GM21381 (cell line): ENCODE measurements around the gene LAMB4.
"Not testable (repeated sequence)": the region's sequence is repeated elsewhere in the genome, so short reads cannot be mapped to it uniquely, and the experiment has no call there.

Source experiments
- ATAC-seq: cut with Tn5 transposase; IDR thresholded peaks from one replicate; pipeline ENCODE4 v1.9.1; 2021; ENCODE audit warnings: mild to moderate bottlenecking, moderate library complexity; ENCODE audit not compliant: unreplicated experiment

Gene LAMB4

GRCh38 chr7:108051454-108051853 is 78.7 kb downstream of the LAMB4 start:
- ATAC-seq, result no peak

DNA sequence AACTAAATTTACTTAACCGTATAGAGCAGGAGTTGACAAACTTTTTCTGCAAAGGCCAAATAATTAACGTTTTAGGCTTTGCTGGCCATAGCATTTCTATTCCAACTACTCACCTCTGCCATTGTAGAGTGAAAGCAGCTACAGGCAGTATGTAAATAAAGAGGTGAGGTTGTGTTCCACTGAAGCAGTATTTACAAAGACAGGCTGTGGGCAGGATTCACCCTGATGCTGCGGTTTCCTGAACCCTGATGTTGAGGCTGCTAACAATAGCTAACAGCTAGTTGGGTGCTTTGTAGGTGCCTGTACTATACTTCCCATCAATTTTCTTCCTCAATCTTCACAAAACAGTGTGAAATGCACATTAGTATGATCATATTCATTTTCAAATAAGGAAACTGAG is 80.2 kb downstream of the LAMB4 start:
- no peak for ATAC-seq

- ATAC-seq, result no peak
These were observed 81.7 kb downstream of the LAMB4 start for GRCh38 chr7:108048422-108048821.

- ATAC-seq, result no peak
These were observed 83.1 kb downstream of the LAMB4 start for GRCh38 chr7:108046952-108047506.

DNA sequence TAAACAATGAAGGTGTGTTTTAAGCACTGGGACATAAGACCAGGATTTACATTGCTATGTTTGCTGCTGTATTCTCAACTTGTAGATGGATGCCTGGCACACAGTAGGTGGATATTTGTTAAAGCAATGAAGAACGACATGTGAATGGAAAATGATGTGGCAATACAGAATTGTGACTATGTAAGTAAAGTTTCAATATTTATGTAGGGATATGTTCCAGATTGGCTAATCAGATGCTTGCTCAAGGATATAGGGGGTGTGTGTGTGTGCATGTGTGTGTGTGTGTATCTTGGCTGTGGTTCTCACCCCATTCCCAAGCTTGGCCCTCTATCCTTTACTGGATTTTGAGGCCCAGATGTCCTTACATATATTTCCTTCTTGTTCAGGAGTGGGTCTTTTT is 84.5 kb downstream of the LAMB4 start:
- ATAC-seq, result no peak

GRCh38 chr7:108045154-108045553 is 85.0 kb downstream of the LAMB4 start:
- ATAC-seq, result no peak

GRCh38 chr7:108044345-108044744 is 85.8 kb downstream of the LAMB4 start:
- ATAC-seq, result no peak

DNA sequence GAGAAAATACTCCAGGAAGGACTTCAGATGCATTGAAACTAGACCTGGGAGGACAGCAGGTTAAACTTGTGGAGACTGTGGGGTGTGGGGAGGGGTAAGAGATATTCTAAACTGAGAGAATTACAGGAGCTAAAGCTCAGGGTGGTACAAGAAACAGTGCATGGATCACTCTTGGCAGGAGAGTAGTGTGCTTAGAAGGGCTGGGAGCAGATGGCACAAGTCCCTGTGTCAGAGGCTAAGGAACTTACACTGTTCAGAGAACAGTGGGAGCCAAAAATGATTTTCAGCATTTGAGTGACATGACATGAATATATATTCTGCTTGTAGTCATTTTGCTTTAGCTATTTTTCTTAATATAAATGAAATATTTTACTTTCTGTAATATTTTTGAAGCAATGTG is 91.2 kb downstream of the LAMB4 start:
- ATAC-seq, result no peak

- no peak for ATAC-seq
These were observed 92.4 kb downstream of the LAMB4 start for GRCh38 chr7:108037741-108038140.

GRCh38 chr7:108037140-108037539 is 93.0 kb downstream of the LAMB4 start:
- ATAC-seq, result no peak

DNA sequence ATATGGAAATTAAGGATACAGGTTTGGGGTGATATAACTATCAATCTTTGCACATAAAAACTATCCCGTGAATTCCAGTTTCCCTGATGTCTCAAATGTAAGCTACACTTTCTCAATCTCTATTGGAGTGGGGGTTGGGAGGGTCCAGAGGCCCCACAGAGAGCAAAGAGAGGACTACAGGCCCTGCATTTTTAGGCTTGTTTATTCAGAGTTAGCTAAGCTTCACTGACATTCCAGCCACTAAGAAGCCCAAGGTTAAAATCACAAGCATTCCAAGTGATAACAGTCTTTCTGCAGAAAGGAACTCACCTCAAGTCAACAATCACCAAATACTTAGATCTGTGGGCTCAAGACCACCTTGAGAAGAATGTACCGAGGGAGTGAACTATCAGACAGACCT is 95.6 kb downstream of the LAMB4 start:
- ATAC-seq, result no peak

DNA sequence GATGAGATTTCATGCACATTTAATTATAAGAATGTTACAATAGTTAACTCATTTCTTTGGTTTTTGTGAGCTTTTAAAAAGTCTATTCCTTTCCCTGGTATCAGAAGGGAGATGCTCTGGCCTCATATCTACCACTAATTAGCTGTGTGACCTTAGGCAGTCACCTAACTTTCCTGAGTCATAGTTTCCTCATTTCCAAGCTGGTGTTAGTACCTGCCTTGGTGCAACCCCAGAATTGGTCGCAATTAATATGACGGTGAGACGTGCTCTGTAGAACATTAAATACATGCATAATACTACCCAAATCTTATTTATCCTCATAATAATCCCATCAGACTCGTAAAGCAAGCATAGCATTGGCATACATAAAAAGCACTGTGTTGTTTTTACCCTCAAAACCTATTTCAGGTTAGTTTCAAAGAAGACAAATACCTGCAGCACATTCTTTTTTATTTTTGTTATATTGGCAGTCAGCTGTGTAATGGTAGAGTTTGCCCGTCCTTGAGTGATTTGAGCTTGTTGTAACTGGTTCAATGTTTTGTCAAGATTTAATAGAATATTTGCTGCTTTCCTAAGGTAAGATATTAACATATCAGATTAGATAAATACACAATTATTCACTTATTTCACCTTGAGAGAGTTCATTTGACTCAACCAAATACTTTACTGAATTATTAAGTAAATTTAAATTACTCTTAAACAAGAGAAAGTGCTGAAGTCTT is 96.2 kb downstream of the LAMB4 start:
- ATAC-seq, result no peak

- not testable (repeated sequence) for ATAC-seq
These were observed 96.9 kb downstream of the LAMB4 start for GRCh38 chr7:108033309-108033708.

GRCh38 chr7:108030516-108030915 is 99.6 kb downstream of the LAMB4 start:
- no peak for ATAC-seq

GRCh38 chr7:108029034-108029433 is 101.1 kb downstream of the LAMB4 start:
- ATAC-seq, result no peak

DNA sequence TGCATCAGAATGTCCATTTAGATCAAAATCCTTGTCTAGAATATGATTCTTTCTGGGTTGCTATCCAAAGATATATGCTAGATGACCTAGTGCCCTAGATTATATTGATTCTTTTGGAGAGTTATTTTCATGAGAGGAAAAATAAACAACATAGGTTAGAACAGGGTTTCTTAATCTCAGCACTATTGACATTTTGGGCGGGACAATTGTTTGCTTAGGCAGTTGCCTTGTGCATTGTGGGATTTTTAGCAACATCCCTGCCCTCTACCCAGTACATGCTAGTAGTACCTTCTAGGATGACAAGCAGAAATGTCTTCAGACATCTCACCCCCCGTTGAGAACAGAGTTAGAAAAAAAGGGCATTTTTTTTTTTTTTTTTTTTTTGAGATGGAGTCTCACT is 102.0 kb downstream of the LAMB4 start:
- no peak for ATAC-seq

- ATAC-seq, result no peak
These were observed 102.9 kb downstream of the LAMB4 start for GRCh38 chr7:108027239-108027638.

GRCh38 chr7:108026647-108027046 is 103.5 kb downstream of the LAMB4 start:
- ATAC-seq, result no peak

- ATAC-seq, result no peak
These were observed 104.0 kb downstream of the LAMB4 start for GRCh38 chr7:108026116-108026515.

- no peak for ATAC-seq
These were observed 105.6 kb downstream of the LAMB4 start for GRCh38 chr7:108024538-108024937.

- ATAC-seq, result no peak
These were observed 109.6 kb downstream of the LAMB4 start for GRCh38 chr7:108020585-108020984.

GRCh38 chr7:108018668-108019067 is 111.5 kb downstream of the LAMB4 start:
- no peak for ATAC-seq

- no peak for ATAC-seq
These were observed 112.4 kb downstream of the LAMB4 start for GRCh38 chr7:108017776-108018151.
